Thyroid gland (tissue), 4 donors: ENCODE measurements around the gene SNAP29. TPM values are rescaled to one million over a fixed set of nuclear protein-coding genes. Genes with fewer than 3 reads are reported as not detected.
"Not testable (repeated sequence)": the region's sequence is repeated elsewhere in the genome, so short reads cannot be mapped to it uniquely, and the experiment has no call there.

Source experiments
- DNase-seq, 2 donors: peaks; one replicate each; pipeline ENCODE4 v3.0.0-alpha.2; 2019
- H3K27ac ChIP-seq, 3 donors: fragments of 200-600 bp; sonication (generic); 1 replicate in 2 of 3; 2 replicates in 1 of 3; pipeline ENCODE4 v1.5.1; 2016 to 2019; ENCODE audit warnings: mild to moderate bottlenecking in 1 of 3, moderate library complexity in 1 of 3
- H3K27me3 ChIP-seq: fragments of 200-600 bp; sonication (generic); one replicate; pipeline ENCODE4 v1.5.1; 2019
- H3K36me3 ChIP-seq, 2 donors: fragments of 200-600 bp; sonication (generic); one replicate each; pipeline ENCODE4 v1.5.1; 2016 to 2019
- H3K4me1 ChIP-seq, 2 donors: fragments of 200-600 bp; sonication (generic); one replicate each; pipeline ENCODE4 v1.5.1; 2017 to 2019
- H3K4me3 ChIP-seq, 3 donors: fragments of 200-600 bp; sonication (generic); replicated peaks in 1 of 3; 1 replicate in 2 of 3; 2 replicates in 1 of 3; pipeline ENCODE4 v1.5.1; 2016; ENCODE audit warnings: mild to moderate bottlenecking in 1 of 3
- H3K9me3 ChIP-seq: fragments of 200-600 bp; sonication (generic); one replicate; pipeline ENCODE4 v1.5.1; 2017
- CTCF ChIP-seq, 6 experiments: fragments of 200-600 bp in 3 of 6; fragments of 450-650 bp in 3 of 6; sonication (generic) in 3 of 6; IDR thresholded peaks; one replicate each; pipeline ENCODE4 v1.5.1; 2016 to 2019; ENCODE audit warnings: antibody characterized with exemption in 6 of 6, mild to moderate bottlenecking in 2 of 6, inconsistent platforms in 1 of 6, moderate library complexity in 1 of 6
- POLR2A ChIP-seq, 2 donors: fragments of 450-650 bp; IDR thresholded peaks; one replicate each; pipeline ENCODE4 v1.6.1; 2017; ENCODE audit warnings: antibody characterized with exemption in 2 of 2, mild to moderate bottlenecking in 2 of 2, moderate library complexity in 1 of 2
- WGBS, 2 donors: methylation state at CpG; one replicate each; pipeline ENCODE4 v1.1.5; 2017; 5-methylcytosine and 5-hydroxymethylcytosine counted together
- intact Hi-C: fragments of 100-400 bp; cut with DNase I; formaldehyde crosslinking; loops from one replicate; pipeline ENCODE4 v1.15.1; 2023
- total RNA-seq, 4 donors: library from RNA; depleted of rRNA; stranded (reverse); fragments of >200 nt; gene quantifications; one replicate each; pipeline ENCODE4 v1.2.3, GENCODE V29; 2016

Gene SNAP29
- total RNA-seq, 4 donors from 2014 or later = 17.1 to 21.1 (median 17.6) TPM

DNA sequence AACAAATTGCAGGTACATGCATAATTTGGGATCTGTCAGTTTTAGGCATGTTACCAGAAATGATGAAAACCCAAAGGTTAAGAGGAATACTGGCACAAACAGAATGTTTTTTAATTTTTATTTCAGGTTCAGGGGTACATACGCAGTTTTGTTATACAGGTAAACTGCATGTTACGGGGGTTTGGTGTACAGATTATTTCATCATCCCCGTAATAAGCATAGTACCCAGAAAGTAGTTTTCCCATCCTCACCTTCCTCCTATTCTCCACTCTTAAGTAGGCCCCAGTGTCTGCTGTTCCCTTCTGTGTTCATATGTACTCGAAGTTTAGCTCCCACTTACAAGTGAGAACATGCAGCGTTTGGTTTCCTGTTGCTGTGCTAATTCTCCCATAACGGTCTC lies 33.2 kb upstream of the SNAP29 start:
- Histone ChIP-seq H3K27ac (no peak overlapping the region), H3K4me1 (no peaks in the 10 kb centered on the region), H3K27me3 (no peaks in the 10 kb centered on the region), H3K9me3 (no peaks in the 10 kb centered on the region), H3K4me3 (no peak overlapping the region), H3K36me3 (peaks cover 0 to 22% of the 10 kb centered on the region in 2 donors)
- 92 to 93% methylated on average over 6 of the region's 6 CpGs for WGBS, 2 donors
- DNase-seq = no peak
- intact Hi-C loops = no loop called here
- TF ChIP-seq POLR2A (IDR thresholded peaks at IDR 0.05) = no peak
- TF ChIP-seq CTCF (IDR thresholded peaks at IDR 0.05) = no peak

- WGBS, 2 donors = 94 to 98% methylated on average over 5 of the region's 5 CpGs
- H3K27me3 ChIP-seq, H3K4me1 ChIP-seq, H3K27ac ChIP-seq, intact Hi-C loops, H3K4me3 ChIP-seq, DNase-seq, H3K9me3 ChIP-seq: not testable (repeated sequence)
- peaks cover 0 to 23% of the 10 kb centered on the region in 2 donors for H3K36me3 ChIP-seq
Observed at GRCh38 chr22:20826373-20827152, 32.2 kb upstream of the SNAP29 start.

GRCh38 chr22:20829491-20830134 lies 29.2 kb upstream of the SNAP29 start:
- peaks cover 12 to 25% of the 10 kb centered on the region in 2 donors for H3K36me3 ChIP-seq

GRCh38 chr22:20833225-20833665 lies 25.6 kb upstream of the SNAP29 start:
- Histone ChIP-seq H3K4me3 (no peak overlapping the region), H3K27me3 (no peaks in the 10 kb centered on the region), H3K4me1 (no peaks in the 10 kb centered on the region), H3K27ac (no peak overlapping the region), H3K9me3 (no peaks in the 10 kb centered on the region), H3K36me3 (peaks cover 12 to 25% of the 10 kb centered on the region in 2 donors)
- 97 to 98% methylated on average over 6 of the region's 6 CpGs for WGBS, 2 donors
- intact Hi-C loops = no loop called here
- no peak for TF ChIP-seq CTCF (IDR thresholded peaks at IDR 0.05)
- TF ChIP-seq POLR2A (IDR thresholded peaks at IDR 0.05) = no peak
- DNase-seq = no peak

More at GRCh38 chr22:20829491-20830134, 29.2 kb upstream of the SNAP29 start:
- no peak for TF ChIP-seq CTCF (IDR thresholded peaks at IDR 0.05)
- no peak for TF ChIP-seq POLR2A (IDR thresholded peaks at IDR 0.05)
- Histone ChIP-seq H3K4me3 (no peak overlapping the region), H3K4me1 (no peaks in the 10 kb centered on the region), H3K27me3 (no peaks in the 10 kb centered on the region), H3K9me3 (no peaks in the 10 kb centered on the region), H3K27ac (no peak overlapping the region)
- 94 to 97% methylated on average over 3 of the region's 3 CpGs for WGBS, 2 donors
- intact Hi-C loops = no loop called here
- no peak for DNase-seq

GRCh38 chr22:20834206-20834605 lies 24.6 kb upstream of the SNAP29 start:
- H3K4me3 ChIP-seq = no peak overlapping the region
- no peaks in the 10 kb centered on the region for H3K4me1 ChIP-seq
- TF ChIP-seq POLR2A (IDR thresholded peaks at IDR 0.05) (no peak), CTCF (IDR thresholded peaks at IDR 0.05) (no peak)
- 85 to 96% methylated on average over 3 of the region's 3 CpGs for WGBS, 2 donors
- intact Hi-C loops = no loop called here
- H3K36me3 ChIP-seq = peaks cover 12 to 25% of the 10 kb centered on the region in 2 donors
- H3K27ac ChIP-seq = no peak overlapping the region
- H3K27me3 ChIP-seq = no peaks in the 10 kb centered on the region
- no peak for DNase-seq
- no peaks in the 10 kb centered on the region for H3K9me3 ChIP-seq
